IMR-90 (cell line): ENCODE measurements around the gene ENTREP3.

ENCODE experiments used
- BHLHE40 ChIP-seq: fragments of 150-350 bp; IDR thresholded peaks from 2 replicates; pipeline ENCODE4 v1.6.1; 2016; ENCODE audit warnings: mild to moderate bottlenecking, low read depth, low read length
- CHD1 ChIP-seq: IDR thresholded peaks from 2 replicates; pipeline ENCODE4 v1.6.1; 2012; ENCODE audit warnings: low read depth, low read length, improper control_type of control experiment
- MAFK ChIP-seq: IDR thresholded peaks from 2 replicates; pipeline ENCODE4 v1.6.1; 2012; ENCODE audit warnings: low read depth, low read length, improper control_type of control experiment
- MAZ ChIP-seq: IDR thresholded peaks from 2 replicates; pipeline ENCODE4 v1.6.1; 2012; ENCODE audit warnings: low read depth, mild to moderate bottlenecking, low read length, improper control_type of control experiment, moderate library complexity, borderline replicate concordance
- POLR2A ChIP-seq: IDR thresholded peaks from 2 replicates; pipeline ENCODE4 v1.6.1; 2012; ENCODE audit warnings: mild to moderate bottlenecking, low read depth, low read length
- RAD21 ChIP-seq: IDR thresholded peaks from 2 replicates; pipeline ENCODE4 v1.6.1; 2012; ENCODE audit warnings: low read length, improper control_type of control experiment
- RCOR1 ChIP-seq: IDR thresholded peaks from 2 replicates; pipeline ENCODE4 v1.6.1; 2012; ENCODE audit warnings: mild to moderate bottlenecking, low read length, improper control_type of control experiment; ENCODE audit not compliant: insufficient replicate concordance
- RFX5 ChIP-seq: IDR thresholded peaks from 2 replicates; pipeline ENCODE4 v1.8.0; 2012; ENCODE audit warnings: low read depth, mild to moderate bottlenecking, low read length, moderate library complexity
- SMC3 ChIP-seq: fragments of 150-350 bp; IDR thresholded peaks from 2 replicates; pipeline ENCODE4 v1.6.1; 2016; ENCODE audit warnings: low read depth, mild to moderate bottlenecking, antibody characterized with exemption, low read length, moderate library complexity
- USF2 ChIP-seq: fragments of 150-350 bp; IDR thresholded peaks from 2 replicates; pipeline ENCODE4 v1.6.1; 2017; ENCODE audit warnings: mild to moderate bottlenecking, antibody characterized with exemption, low read length, low read depth
- TF ChIP-seq, protein P1 (sequence below): conservative IDR thresholded peaks from 2 replicates; pipeline ENCODE4 v1.5.1; 2012; ENCODE audit warnings: mild to moderate bottlenecking, low read depth, low read length, improper control_type of control experiment

- TF ChIP-seq MAZ, result no peak
- TF ChIP-seq, protein P1, sequence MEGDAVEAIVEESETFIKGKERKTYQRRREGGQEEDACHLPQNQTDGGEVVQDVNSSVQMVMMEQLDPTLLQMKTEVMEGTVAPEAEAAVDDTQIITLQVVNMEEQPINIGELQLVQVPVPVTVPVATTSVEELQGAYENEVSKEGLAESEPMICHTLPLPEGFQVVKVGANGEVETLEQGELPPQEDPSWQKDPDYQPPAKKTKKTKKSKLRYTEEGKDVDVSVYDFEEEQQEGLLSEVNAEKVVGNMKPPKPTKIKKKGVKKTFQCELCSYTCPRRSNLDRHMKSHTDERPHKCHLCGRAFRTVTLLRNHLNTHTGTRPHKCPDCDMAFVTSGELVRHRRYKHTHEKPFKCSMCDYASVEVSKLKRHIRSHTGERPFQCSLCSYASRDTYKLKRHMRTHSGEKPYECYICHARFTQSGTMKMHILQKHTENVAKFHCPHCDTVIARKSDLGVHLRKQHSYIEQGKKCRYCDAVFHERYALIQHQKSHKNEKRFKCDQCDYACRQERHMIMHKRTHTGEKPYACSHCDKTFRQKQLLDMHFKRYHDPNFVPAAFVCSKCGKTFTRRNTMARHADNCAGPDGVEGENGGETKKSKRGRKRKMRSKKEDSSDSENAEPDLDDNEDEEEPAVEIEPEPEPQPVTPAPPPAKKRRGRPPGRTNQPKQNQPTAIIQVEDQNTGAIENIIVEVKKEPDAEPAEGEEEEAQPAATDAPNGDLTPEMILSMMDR, result no peak
- no peak for TF ChIP-seq POLR2A
- TF ChIP-seq RAD21, result no peak
- TF ChIP-seq SMC3, result no peak
- no peak for TF ChIP-seq RCOR1
- TF ChIP-seq USF2, result no peak
- TF ChIP-seq BHLHE40, result no peak
- TF ChIP-seq MAFK, result no peak
- no peak for TF ChIP-seq CHD1
- no peak for TF ChIP-seq RFX5
Measured at GRCh38 chr1:155256058-155256852, 972 bp upstream of the ENTREP3 start.
